HG03521 (cell line): ENCODE results near the gene HOMER2.
"Not testable (repeated sequence)": the region's sequence is repeated elsewhere in the genome, so short reads cannot be mapped to it uniquely, and the experiment has no call there.

Experiments used
- ATAC-seq: cut with Tn5 transposase; IDR thresholded peaks from one replicate; pipeline ENCODE4 v1.9.1; 2021; ENCODE audit warnings: mild to moderate bottlenecking, moderate library complexity; ENCODE audit not compliant: unreplicated experiment

Gene HOMER2

DNA sequence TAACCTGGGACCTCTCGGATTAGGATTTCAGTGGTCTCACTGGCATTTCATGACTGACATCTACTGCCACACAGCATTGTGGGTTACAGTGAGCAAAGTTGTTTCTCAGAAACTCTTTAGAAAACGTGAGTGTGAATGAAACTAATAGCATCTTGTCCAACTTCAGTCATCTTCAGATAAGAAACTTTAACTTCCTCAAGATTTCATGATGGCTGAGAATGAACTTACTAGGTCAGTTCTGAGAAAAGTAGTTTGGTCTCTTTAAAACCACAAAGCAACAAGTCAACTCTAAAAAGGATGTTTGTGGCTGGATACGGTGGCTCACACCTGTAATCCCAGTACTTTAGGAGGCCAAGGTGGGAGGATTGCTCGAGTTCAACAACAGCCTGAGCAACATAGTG lies 14.2 kb upstream of the HOMER2 start:
- peak; percentile 74 for ATAC-seq

GRCh38 chr15:82964890-82965289 lies 12.4 kb upstream of the HOMER2 start:
- ATAC-seq = no peak

GRCh38 chr15:82963471-82964341 lies 11.2 kb upstream of the HOMER2 start:
- no peak for ATAC-seq

GRCh38 chr15:82960766-82961165 lies 8.2 kb upstream of the HOMER2 start:
- ATAC-seq = no peak

- no peak for ATAC-seq
These were observed 6.9 kb upstream of the HOMER2 start for GRCh38 chr15:82959423-82959822.

- ATAC-seq = no peak
These were observed 6.1 kb upstream of the HOMER2 start for GRCh38 chr15:82958638-82959037.

DNA sequence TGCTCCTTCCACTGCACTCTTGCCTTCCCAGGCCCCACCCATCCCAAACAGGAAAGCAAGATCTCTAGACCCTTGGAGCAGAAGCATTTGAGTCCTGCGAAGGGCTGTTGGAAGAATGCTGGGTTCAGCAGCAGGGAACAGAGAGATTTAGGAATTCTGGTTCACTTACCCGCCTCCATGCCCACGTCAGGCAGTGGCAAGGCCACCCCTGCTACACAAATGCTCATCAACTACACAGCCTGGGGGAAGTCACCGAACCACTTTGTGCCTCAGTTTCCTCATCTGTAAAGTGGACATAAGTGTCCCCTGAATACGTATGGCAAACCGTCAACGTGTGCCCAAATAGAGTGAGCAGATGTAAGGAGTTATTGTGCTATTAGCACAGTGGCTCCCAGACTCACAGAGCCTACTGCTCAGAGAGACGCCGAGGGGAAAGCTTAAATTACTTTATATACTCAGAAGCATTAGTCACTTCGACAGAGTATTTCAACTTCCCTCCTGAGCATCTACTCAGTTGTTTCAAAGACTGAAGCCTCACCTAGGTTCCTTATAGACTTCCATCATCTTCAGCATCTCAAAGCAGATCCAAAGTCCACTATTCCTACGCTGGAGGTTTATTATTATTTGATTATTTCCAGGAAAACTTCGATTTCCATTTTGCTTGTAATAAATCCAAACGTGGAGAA lies 905 bp downstream of the HOMER2 start:
- ATAC-seq = no peak

GRCh38 chr15:82950746-82951370 lies 1.7 kb downstream of the HOMER2 start:
- no peak for ATAC-seq

- no peak for ATAC-seq
These were observed 2.2 kb downstream of the HOMER2 start for GRCh38 chr15:82950295-82950694.

- ATAC-seq = no peak
These were observed 6.3 kb downstream of the HOMER2 start for GRCh38 chr15:82946155-82946701.

GRCh38 chr15:82945326-82945725 lies 7.2 kb downstream of the HOMER2 start:
- ATAC-seq = no peak

GRCh38 chr15:82944821-82945220 lies 7.7 kb downstream of the HOMER2 start:
- ATAC-seq = no peak

DNA sequence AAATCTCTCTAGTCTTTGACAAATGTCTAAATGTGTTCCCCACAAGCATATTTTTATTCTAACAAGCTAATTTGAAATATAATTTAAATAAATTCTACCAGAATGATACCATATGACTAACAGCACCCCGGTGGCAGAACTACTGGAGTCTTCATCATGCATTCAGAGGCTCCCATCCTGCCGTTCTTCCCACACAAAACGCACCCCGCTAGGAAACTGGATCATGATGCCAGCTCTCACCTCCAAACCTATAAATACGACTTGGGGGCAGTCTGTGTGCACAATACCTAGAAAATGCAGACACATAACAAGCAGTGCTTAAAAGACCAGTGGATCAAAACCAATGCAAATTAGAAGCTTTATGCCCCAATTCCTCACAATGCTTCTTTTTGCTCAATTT lies 8.5 kb downstream of the HOMER2 start:
- ATAC-seq = no peak

DNA sequence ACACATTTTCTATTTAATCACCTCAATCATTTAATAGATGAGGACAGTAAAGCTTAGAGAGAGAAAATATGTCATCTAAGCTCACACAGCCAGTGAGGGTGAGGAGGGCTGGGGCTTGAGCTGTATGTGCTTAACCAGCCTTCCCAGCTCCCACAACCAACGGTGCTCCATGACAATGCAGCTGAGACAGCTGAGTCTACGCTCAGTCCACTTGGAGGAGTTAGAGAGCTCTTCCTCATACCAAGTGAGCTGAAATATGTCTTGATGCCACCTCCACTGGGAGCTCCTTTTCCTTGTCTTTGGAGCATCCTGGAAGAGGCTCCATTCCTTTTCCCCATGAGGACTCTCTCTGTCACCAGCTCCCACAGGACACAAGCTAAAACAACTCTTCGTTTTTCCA lies 9.3 kb downstream of the HOMER2 start:
- ATAC-seq = no peak

- no peak for ATAC-seq
These were observed 9.8 kb downstream of the HOMER2 start for GRCh38 chr15:82942691-82943090.

DNA sequence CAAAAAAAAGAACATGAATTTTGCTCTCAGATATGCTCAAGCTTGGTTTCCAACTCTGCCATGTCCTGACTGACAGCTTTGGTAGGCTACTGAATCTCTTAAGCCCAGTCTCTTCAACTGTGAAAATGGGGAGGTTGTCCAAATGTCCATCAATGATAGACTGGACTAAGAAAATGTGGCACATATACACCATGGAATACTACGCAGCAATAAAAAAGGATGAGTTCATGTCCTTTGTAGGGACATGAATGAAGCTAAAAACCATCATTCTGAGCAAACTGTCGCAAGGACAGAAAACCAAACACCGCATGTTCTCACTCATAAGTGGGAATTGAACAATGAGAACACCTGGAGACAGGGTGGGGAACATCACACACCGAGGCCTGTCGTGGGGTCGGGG lies 12.8 kb downstream of the HOMER2 start:
- ATAC-seq = not testable (repeated sequence)

- no peak for ATAC-seq
These were observed 14.8 kb downstream of the HOMER2 start for GRCh38 chr15:82937712-82938058.

DNA sequence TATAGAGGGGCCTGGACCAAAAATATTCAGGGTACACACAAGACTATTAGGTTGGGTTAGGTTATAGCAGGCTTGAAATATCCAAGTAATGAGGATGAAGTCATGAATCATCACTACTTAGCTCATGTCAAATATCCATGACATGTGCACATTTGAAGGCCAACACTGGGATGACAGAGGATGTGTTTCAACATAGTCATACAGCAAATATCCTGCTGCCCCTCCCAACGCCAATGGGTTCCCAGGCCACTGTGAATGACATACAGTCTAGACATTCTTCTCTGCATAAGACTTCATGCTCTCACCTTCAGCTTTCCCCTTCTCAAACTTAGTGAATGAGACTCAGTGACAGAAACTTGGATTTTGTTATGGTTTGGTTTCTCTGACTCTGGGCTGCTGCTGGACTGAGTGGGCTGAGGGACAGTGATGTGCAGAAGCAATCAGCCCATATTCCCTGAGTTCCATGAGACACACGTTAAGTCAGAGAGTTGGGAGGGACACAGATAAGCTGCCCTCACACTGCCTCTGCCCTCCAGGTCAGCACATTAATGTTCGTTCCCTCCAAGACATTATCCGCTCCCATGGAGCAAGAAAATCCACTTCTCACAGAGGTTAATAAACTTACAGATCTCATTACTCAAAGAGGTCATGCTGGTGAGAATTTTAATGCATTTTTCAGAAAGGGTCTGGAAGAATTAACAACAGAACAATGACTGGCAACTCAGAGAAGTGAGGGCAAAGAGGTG lies 15.4 kb downstream of the HOMER2 start:
- ATAC-seq = no peak

DNA sequence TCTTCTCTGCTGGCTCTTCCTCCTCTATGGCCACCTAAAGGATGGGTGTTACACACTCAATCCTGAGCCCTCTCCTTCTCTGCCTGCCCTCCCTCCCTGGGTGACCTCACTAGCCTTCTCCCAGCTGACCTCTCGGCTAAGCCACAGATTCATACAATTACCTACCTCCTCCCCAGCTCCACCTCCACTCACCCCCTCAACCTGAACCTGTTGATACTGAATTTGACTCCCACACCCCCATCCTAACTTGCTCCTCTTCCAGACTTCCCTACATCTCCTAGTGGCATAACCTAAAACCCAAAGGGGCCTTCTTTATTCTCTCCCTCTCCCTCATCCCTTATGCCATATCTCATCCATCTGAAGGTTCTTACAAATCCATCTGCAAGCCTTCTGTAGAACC lies 17.1 kb downstream of the HOMER2 start:
- no peak for ATAC-seq

DNA sequence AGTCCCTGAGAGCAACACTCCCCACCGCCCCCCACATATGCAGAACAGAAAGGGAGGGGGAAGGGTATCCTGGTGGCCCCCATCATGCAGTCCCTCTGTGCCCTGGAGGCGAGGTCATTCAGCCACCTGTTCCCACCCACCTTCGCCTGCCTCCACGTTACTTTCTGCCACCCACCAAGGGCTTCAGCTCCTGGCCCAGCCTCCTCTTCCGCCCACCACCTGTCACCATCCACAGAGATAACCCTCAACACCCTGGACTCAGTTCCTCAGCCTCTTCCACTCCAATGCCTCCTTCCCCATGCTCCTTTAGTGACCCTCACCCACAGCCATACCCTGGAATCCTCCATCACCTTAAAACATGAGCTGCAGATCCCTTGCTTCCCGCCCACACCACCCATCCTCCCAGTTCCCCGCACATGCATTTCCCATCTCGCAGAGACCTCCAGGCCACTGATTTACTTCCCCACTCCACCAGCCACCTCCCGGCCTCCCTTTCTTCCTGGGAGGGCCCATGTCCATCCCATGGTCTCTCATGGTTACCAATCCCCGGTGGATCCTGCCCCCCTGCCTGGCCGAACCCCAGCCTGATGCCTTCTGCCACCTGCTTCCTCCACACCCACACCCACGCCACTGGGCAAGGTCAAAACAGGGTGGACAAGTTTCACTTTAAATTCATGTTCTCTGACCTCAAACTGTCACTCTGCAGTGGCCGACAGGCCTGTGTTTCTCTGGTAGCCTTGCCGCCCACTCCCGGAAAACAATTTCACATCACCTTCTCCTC lies 18.2 kb downstream of the HOMER2 start:
- ATAC-seq = no peak
